RWPE1 (cell line): Measurements from ENCODE around the gene EPHB1.

Experiments
- CTCF ChIA-PET: fragments of 350-600 bp; sonication (Branson Sonifier 250); formaldehyde crosslinking; extraction: SDS; loops from one replicate; lab custom pipeline; 2021; lab: Yijun Ruan, JAX
- POLR2A ChIA-PET: fragments of 400-600 bp; formaldehyde crosslinking; extraction: SDS; loops from one replicate; lab custom pipeline; 2020; ENCODE audit warnings: antibody characterized with exemption; ENCODE audit not compliant: low non-redundant PET; lab: Yijun Ruan, JAX
- DNase-seq: peaks from one replicate; pipeline ENCODE4 v3.0.0; 2012; ENCODE audit warnings: low spot score
- H3K27ac ChIP-seq: fragments of 450-650 bp; 2 replicates; pipeline ENCODE4 v1.5.1; 2017
- TF ChIP-seq, protein P1 (sequence below): fragments of 450-650 bp; conservative IDR thresholded peaks from 2 replicates; pipeline ENCODE4 v1.5.1; 2017; ENCODE audit warnings: low read depth, mild to moderate bottlenecking

EPHB1 gene

DNA sequence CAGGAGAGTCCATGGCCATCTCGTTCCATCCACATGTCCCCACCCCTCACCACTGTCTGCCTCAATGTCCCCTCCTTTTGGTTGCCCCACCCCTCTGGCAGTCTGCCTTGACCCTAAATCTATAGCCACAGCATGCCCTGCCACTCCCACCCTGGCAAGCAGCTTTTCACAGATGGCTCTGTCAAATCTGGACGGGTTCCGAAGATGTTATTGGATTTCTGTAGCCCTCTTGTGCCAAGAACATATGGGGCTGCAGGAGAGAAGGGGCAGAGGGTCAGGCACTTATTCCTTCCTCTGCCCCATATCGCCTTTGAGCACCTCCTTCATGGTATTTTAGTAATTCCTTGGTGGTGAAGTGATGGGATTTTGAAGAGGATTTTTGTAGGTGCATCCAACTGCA lies 57.1 kb downstream of the EPHB1 start:
- TF ChIP-seq, protein P1, sequence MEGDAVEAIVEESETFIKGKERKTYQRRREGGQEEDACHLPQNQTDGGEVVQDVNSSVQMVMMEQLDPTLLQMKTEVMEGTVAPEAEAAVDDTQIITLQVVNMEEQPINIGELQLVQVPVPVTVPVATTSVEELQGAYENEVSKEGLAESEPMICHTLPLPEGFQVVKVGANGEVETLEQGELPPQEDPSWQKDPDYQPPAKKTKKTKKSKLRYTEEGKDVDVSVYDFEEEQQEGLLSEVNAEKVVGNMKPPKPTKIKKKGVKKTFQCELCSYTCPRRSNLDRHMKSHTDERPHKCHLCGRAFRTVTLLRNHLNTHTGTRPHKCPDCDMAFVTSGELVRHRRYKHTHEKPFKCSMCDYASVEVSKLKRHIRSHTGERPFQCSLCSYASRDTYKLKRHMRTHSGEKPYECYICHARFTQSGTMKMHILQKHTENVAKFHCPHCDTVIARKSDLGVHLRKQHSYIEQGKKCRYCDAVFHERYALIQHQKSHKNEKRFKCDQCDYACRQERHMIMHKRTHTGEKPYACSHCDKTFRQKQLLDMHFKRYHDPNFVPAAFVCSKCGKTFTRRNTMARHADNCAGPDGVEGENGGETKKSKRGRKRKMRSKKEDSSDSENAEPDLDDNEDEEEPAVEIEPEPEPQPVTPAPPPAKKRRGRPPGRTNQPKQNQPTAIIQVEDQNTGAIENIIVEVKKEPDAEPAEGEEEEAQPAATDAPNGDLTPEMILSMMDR = no peak
- no peak overlapping the region for H3K27ac ChIP-seq
- POLR2A ChIA-PET = no interaction called here

DNA sequence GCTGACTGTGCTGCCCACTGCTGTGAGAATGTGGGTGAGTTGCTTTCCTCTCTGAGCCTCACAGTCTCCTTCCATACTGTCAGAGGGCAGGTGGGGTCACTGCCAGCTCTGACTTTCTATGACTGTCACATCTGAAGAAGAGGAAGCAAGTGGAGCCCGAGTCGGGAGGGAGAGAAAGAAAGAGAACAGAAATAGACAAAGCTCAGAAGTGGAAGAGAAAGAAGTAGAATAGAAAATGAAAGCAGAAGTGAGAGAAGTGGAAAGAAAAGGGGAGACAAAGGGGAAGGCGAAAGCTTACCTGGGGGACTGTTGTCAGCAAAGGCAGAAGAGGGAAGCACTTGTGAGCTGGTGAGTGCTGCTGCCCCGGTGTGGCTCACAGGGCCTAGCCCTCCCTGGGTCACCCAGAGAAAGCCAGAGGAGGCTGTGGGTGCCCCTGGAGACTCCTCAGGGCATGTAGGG lies 57.9 kb downstream of the EPHB1 start:
- H3K27ac ChIP-seq = no peak overlapping the region
- DNase-seq = no peak
- TF ChIP-seq, protein P1 = no peak
- ChIA-PET CTCF (no interaction called here), POLR2A (no interaction called here)

More for the DNA sequence above, 57.1 kb downstream of the EPHB1 start:
- DNase-seq = no peak
- CTCF ChIA-PET = no interaction called here

DNA sequence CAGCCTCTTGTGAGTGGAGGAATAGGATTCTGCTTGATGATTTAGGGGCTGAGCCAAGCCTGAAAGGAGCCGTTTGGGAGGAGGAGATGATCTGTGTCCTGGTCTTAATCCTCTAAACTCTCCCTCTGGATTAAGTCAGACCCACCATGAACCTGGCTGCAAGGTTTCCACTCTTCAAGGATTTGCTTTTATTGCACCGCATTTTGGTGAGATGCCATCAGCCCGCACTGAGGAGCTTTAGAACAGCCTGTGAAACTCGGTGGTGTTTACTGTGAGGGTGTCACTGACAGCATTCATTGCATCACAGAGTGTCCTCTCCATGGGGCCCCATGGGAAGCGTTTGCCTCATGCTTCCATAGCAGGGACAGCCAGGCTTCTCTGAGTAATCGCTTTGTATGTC lies 59.2 kb downstream of the EPHB1 start:
- H3K27ac ChIP-seq = no peak overlapping the region
- TF ChIP-seq, protein P1 = no peak
- ChIA-PET CTCF (no interaction called here), POLR2A (no interaction called here)
- no peak for DNase-seq

DNA sequence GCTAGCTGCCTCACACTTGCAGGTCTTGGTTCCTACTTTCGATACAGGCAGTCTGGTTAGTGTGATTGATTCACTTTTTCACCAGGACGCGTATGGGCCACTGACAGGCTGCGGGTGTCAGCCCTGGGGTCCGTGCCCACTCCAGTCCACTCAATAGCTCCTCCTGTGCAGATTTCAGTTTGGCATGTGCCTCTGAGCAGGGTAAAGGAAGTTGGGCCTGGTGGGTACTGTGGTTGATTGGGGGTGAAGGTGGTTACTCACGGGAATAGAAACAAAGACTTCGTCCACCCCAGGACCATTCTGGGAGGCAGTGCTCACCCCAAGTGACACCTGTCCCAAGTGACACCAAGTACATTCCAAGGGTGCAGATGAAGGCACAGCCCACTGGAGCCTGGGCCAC lies 62.3 kb downstream of the EPHB1 start:
- CTCF ChIA-PET = no interaction called here

DNA sequence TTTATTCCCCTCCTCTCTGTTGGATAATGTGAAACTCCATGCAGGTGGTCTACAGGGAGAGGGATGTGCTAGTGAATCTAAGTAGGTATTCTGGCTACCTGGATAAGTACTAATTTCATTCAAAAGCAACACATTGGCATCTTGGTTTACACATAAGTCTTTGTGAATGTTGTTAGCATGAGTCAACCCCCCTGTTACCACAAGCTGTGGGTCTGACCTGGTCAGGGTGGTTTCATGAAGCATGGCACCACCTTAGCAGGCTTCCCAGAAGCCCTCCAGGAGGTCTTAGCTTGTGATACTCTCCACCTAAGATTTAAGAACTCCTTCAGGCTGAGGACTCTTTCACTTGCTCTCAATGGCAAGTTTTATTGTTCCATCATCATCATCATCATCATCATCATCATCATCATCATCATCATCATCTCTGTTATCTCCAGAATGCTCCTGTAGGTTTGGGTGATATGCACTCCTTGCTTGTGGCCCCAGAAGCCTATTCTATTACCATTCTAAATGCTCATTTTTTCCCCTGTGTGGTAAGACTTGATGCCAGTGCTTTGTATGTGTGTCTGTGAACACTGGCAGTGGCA lies 62.8 kb downstream of the EPHB1 start:
- ChIA-PET CTCF (no interaction called here), POLR2A (no interaction called here)
- TF ChIP-seq, protein P1 = no peak
- DNase-seq = no peak
- no peak overlapping the region for H3K27ac ChIP-seq

More for the DNA sequence above, 62.3 kb downstream of the EPHB1 start:
- TF ChIP-seq, protein P1 = no peak
- H3K27ac ChIP-seq = no peak overlapping the region
- POLR2A ChIA-PET = no interaction called here
- DNase-seq = no peak

DNA sequence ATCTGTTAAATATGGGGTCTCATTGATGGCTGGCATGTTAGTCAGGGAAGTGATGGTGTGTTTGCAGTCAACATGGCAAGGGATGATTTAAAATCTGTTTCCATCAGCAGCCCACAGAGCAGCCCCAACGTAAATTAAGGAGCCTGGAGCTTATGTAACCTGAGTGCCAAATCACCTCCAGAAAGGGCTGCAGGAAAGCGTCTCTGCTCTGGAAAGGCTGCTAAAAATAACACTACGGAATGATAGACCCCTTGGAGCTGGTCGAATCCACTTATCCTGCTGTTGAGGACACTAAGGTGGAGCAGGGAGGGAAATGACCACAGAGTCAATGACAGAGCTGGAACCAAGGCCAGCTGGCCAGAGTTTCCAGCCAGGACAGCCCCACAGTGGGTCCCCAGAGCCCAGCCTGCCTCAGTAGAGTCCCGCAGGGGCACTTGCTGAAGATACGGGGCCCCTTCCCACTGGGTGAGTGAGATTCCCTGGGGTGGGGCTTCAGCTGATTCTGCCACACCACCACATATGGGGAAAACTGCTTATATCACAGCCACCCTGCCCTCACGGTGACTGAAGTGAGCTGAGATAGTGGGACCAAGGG lies 63.5 kb downstream of the EPHB1 start:
- TF ChIP-seq, protein P1 = no peak
- no peak overlapping the region for H3K27ac ChIP-seq
- ChIA-PET POLR2A (no interaction called here), CTCF (no interaction called here)
- no peak for DNase-seq
